ENCODE measurements around the gene CIDEB. TPM values are rescaled to one million over a fixed set of nuclear protein-coding genes. Genes with fewer than 3 reads are reported as not detected.

The CIDEB gene
- total RNA-seq, 2 donors from 2014 or later = 0.97 to 3.1 TPM

DNA sequence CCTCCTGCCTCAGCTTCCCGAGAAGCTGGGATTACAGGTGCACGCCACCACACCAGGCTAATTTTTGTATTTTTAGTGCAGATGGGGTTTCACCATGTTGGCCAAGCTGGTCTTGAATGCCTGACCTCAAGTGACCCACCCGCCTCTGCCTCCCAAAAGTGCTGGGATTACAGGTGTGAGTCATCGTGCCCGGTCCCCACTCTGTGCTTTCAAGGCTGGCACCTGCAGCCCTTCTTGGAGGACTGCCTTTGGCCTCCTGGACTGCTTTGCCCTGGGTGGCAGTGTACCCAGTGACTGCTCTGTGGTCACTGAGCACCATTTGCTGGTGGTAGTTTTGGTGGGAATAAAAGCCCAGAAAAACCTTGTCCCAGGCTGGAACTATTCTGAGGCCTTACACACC is 20.8 kb downstream of the CIDEB start:
- no peak overlapping the region for H3K27ac Mint-ChIP-seq
- H3K9me3 ChIP-seq (ENCODE audit: control insufficient read depth, low read length) = no peaks in the 10 kb centered on the region
- H3K27me3 ChIP-seq (ENCODE audit: control insufficient read depth, insufficient read depth, low read length, poor library complexity, severe bottlenecking) = no peaks in the 10 kb centered on the region
- H3K36me3 ChIP-seq (ENCODE audit: control insufficient read depth, insufficient read depth, low read length) = peaks cover 11% of the 10 kb centered on the region
- no peak for DNase-seq
- no peak overlapping the region for H3K4me3 ChIP-seq (ENCODE audit: low read length)
- no peak overlapping the region for H3K9ac ChIP-seq (ENCODE audit: extremely low read depth, low read length, poor library complexity, severe bottlenecking)
- WGBS, 2 experiments (ENCODE audit: insufficient coverage in 1 of 2, insufficient read length in 1 of 2) = 95% methylated on average over 5 of the region's 5 CpGs
- no peak overlapping the region for H3K4me3 Mint-ChIP-seq
- H3K4me1 ChIP-seq (ENCODE audit: control insufficient read depth, insufficient read depth, low read length) = no peaks in the 10 kb centered on the region
- H3K27me3 Mint-ChIP-seq (ENCODE audit: insufficient read depth) = no peaks in the 10 kb centered on the region
- no peak overlapping the region for H3K27ac ChIP-seq (ENCODE audit: low read depth, low read length)
- no peaks in the 10 kb centered on the region for H3K4me1 Mint-ChIP-seq
- no peaks in the 10 kb centered on the region for H3K9me3 Mint-ChIP-seq
- TF ChIP-seq, protein P1, sequence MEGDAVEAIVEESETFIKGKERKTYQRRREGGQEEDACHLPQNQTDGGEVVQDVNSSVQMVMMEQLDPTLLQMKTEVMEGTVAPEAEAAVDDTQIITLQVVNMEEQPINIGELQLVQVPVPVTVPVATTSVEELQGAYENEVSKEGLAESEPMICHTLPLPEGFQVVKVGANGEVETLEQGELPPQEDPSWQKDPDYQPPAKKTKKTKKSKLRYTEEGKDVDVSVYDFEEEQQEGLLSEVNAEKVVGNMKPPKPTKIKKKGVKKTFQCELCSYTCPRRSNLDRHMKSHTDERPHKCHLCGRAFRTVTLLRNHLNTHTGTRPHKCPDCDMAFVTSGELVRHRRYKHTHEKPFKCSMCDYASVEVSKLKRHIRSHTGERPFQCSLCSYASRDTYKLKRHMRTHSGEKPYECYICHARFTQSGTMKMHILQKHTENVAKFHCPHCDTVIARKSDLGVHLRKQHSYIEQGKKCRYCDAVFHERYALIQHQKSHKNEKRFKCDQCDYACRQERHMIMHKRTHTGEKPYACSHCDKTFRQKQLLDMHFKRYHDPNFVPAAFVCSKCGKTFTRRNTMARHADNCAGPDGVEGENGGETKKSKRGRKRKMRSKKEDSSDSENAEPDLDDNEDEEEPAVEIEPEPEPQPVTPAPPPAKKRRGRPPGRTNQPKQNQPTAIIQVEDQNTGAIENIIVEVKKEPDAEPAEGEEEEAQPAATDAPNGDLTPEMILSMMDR (conservative IDR thresholded peaks at IDR 0.05) = no peak
- H3K36me3 Mint-ChIP-seq (ENCODE audit: low read depth) = peaks cover 8% of the 10 kb centered on the region

DNA sequence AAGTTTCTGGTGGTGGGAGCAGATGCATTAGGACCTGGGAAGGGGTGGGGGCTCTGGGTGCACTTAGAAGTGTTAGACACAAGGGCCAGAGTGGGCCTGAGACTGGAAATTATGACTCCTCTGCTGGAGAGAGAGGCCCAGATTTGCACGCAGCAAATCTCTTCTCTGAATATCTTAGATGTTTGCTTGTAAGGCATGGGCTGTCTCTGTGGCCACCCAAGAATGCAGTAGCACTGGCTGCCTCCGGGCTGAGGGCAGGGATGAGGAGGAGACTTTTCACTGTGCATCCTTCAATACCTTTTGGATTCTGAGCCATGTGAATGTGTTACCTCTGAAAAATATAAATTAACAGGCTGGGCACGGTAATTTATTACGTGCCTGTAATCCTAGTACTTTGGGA is 22.4 kb downstream of the CIDEB start:
- peaks cover under 1% of the 10 kb centered on the region for H3K36me3 Mint-ChIP-seq (ENCODE audit: low read depth)
- H3K9me3 ChIP-seq (ENCODE audit: control insufficient read depth, low read length) = no peaks in the 10 kb centered on the region
- H3K4me3 Mint-ChIP-seq = no peak overlapping the region
- no peak overlapping the region for H3K9ac ChIP-seq (ENCODE audit: extremely low read depth, low read length, poor library complexity, severe bottlenecking)
- TF ChIP-seq, protein P1 (conservative IDR thresholded peaks at IDR 0.05) = no peak
- DNase-seq = no peak
- no peak overlapping the region for H3K27ac ChIP-seq (ENCODE audit: low read depth, low read length)
- no peak overlapping the region for H3K4me3 ChIP-seq (ENCODE audit: low read length)
- no peaks in the 10 kb centered on the region for H3K4me1 ChIP-seq (ENCODE audit: control insufficient read depth, insufficient read depth, low read length)
- H3K9me3 Mint-ChIP-seq = no peaks in the 10 kb centered on the region
- no peaks in the 10 kb centered on the region for H3K4me1 Mint-ChIP-seq
- 92 to 97% methylated on average over 4 of the region's 4 CpGs for WGBS, 2 experiments (ENCODE audit: insufficient coverage in 1 of 2, insufficient read length in 1 of 2)
- no peak overlapping the region for H3K27ac Mint-ChIP-seq
- H3K27me3 Mint-ChIP-seq (ENCODE audit: insufficient read depth) = no peaks in the 10 kb centered on the region
- H3K27me3 ChIP-seq (ENCODE audit: control insufficient read depth, insufficient read depth, low read length, poor library complexity, severe bottlenecking) = no peaks in the 10 kb centered on the region
- peaks cover 11% of the 10 kb centered on the region for H3K36me3 ChIP-seq (ENCODE audit: control insufficient read depth, insufficient read depth, low read length)

DNA sequence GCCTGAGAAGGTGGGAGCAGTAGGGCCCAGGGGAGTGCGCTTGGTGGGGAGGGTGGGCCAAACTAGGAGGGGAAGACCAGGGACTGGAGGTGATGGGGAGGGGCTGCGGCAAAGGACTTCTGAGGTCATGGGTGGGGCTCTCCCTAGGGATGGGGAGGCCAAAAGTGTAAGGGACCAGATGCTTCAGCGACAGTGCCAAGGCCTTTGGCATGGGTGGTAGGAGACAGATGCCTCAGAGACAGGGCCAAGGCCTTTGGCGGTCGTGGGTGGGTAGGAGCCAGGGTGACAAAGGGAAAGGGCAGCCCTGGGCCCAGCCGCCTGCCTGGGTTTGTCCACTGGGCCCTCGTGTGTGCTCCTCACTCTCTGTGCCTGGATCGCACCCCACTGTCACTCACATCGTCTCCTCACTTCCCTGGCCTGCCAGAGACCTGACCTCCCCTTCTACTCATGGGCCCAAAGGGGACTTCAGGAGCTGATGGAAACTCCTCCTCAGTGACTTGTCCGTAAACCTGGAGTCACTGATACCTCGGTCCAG is 23.2 kb downstream of the CIDEB start:
- TF ChIP-seq, protein P1 (conservative IDR thresholded peaks at IDR 0.05) = no peak
- H3K4me3 Mint-ChIP-seq = no peak overlapping the region
- Histone ChIP-seq H3K4me1 (ENCODE audit: control insufficient read depth, insufficient read depth, low read length) (no peaks in the 10 kb centered on the region), H3K9me3 (ENCODE audit: control insufficient read depth, low read length) (no peaks in the 10 kb centered on the region), H3K27ac (ENCODE audit: low read depth, low read length) (no peak overlapping the region), H3K4me3 (ENCODE audit: low read length) (no peak overlapping the region), H3K36me3 (ENCODE audit: control insufficient read depth, insufficient read depth, low read length) (peaks cover 4% of the 10 kb centered on the region), H3K9ac (ENCODE audit: extremely low read depth, low read length, poor library complexity, severe bottlenecking) (no peak overlapping the region), H3K27me3 (ENCODE audit: control insufficient read depth, insufficient read depth, low read length, poor library complexity, severe bottlenecking) (no peaks in the 10 kb centered on the region)
- H3K27ac Mint-ChIP-seq = no peak overlapping the region
- no peaks in the 10 kb centered on the region for H3K4me1 Mint-ChIP-seq
- no peak for DNase-seq
- 82 to 88% methylated on average over 5 to 11 of the region's 11 CpGs for whole genome bisulfite sequencing, 2 experiments (ENCODE audit: insufficient coverage in 1 of 2, insufficient read length in 1 of 2)
- H3K9me3 Mint-ChIP-seq = no peaks in the 10 kb centered on the region
- no peaks in the 10 kb centered on the region for H3K36me3 Mint-ChIP-seq (ENCODE audit: low read depth)
- H3K27me3 Mint-ChIP-seq (ENCODE audit: insufficient read depth) = no peaks in the 10 kb centered on the region

Measured in endodermal cell (in vitro differentiated cells).